Mucosa of descending colon (tissue), 3 donors: ENCODE measurements around the gene UTP25. TPM values are rescaled to one million over a fixed set of nuclear protein-coding genes. Genes with fewer than 3 reads are reported as not detected.
"Not testable (repeated sequence)": the region's sequence is repeated elsewhere in the genome, so short reads cannot be mapped to it uniquely, and the experiment has no call there.

Experiments used
- ATAC-seq: fragments of 200-7000 bp; cut with Tn5 transposase; one replicate; pipeline ENCODE4 v1.9.1; 2020; ENCODE audit warnings: mild to moderate bottlenecking, moderate library complexity
- DNase-seq, 3 donors: peaks; one replicate each; pipeline ENCODE4 v3.0.0-alpha.2; 2020
- H3K36me3 ChIP-seq: fragments of 200-600 bp; one replicate; pipeline ENCODE4 v1.8.0; 2021; ENCODE audit warnings: low read depth, mild to moderate bottlenecking
- H3K4me1 ChIP-seq: fragments of 200-600 bp; one replicate; pipeline ENCODE4 v1.8.0; 2021; ENCODE audit warnings: low read depth, mild to moderate bottlenecking
- H3K4me3 ChIP-seq: fragments of 200-600 bp; one replicate; pipeline ENCODE4 v1.8.0; 2021; ENCODE audit warnings: mild to moderate bottlenecking
- H3K9me3 ChIP-seq: fragments of 200-600 bp; one replicate; pipeline ENCODE4 v1.8.0; 2021; ENCODE audit warnings: mild to moderate bottlenecking
- intact Hi-C, 2 donors: fragments of 100-400 bp; cut with DNase I in 1 of 2; cut with micrococcal nuclease in 1 of 2; formaldehyde crosslinking; loops; one replicate each; pipeline versions ENCODE4 v1.11.0 to v1.11.1; 2022; cut with DNase I, micrococcal nuclease
- total RNA-seq, 3 donors: library from RNA; stranded (reverse); fragmentation: NEBNext Ultra II Directional in 2 of 3; extraction: Animal tissue kit (Norgen Biotek cat#: 25700) in 2 of 3; gene quantifications; one replicate each; pipeline versions ENCODE4 v1.2.1 to v1.2.4, GENCODE V29; 2021 to 2023
- TF ChIP-seq, protein P1 (sequence below): fragments of 200-600 bp; IDR thresholded peaks from one replicate; pipeline ENCODE4 v1.8.0; 2022; ENCODE audit warnings: antibody characterized with exemption, mild to moderate bottlenecking
- donor health status: DM: no; HTN: no; CAD: no; lungs with moderate emphysema.
- donor health status: DM: no; HTN: no; CAD: no.
- donor health status: DM: no; HTN: yes; CAD: no.

UTP25 gene
- total RNA-seq, 3 donors from 2014 or later = 5.4 to 8.8 (median 6.7) TPM

DNA sequence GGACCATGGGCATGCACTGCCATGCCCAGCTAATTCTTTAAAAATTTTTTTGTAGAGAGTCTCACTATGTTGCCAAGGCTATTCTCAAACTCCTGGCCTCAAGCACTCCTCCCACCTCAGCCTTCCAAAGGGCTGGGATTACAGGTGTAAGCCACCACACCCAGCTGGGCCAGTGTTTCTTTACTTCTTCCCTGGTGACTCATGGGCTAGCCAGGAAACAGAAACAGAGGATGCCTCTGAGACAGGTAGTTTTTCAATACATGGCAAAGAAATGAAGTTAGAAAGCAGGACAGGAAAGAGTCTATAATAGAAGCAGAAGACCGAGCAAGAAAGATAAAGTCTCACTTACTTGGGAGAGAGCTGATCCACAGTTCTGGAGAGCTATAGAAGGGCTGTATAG, 35.9 kb upstream of the UTP25 start:
- intact Hi-C loops = no loop called here
- no peaks in the 10 kb centered on the region for H3K36me3 ChIP-seq
- H3K9me3 ChIP-seq = no peaks in the 10 kb centered on the region
- TF ChIP-seq, protein P1, sequence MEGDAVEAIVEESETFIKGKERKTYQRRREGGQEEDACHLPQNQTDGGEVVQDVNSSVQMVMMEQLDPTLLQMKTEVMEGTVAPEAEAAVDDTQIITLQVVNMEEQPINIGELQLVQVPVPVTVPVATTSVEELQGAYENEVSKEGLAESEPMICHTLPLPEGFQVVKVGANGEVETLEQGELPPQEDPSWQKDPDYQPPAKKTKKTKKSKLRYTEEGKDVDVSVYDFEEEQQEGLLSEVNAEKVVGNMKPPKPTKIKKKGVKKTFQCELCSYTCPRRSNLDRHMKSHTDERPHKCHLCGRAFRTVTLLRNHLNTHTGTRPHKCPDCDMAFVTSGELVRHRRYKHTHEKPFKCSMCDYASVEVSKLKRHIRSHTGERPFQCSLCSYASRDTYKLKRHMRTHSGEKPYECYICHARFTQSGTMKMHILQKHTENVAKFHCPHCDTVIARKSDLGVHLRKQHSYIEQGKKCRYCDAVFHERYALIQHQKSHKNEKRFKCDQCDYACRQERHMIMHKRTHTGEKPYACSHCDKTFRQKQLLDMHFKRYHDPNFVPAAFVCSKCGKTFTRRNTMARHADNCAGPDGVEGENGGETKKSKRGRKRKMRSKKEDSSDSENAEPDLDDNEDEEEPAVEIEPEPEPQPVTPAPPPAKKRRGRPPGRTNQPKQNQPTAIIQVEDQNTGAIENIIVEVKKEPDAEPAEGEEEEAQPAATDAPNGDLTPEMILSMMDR = no peak
- peaks cover 28% of the 10 kb centered on the region for H3K4me1 ChIP-seq
- ATAC-seq (peak; percentile 82), DNase-seq (peak; percentile 57 to 67 (median 61))
- no peak overlapping the region for H3K4me3 ChIP-seq

GRCh38 chr1:209793711-209794110, 34.1 kb upstream of the UTP25 start:
- intact Hi-C loops, H3K4me3 ChIP-seq, H3K36me3 ChIP-seq, DNase-seq, ATAC-seq, H3K9me3 ChIP-seq: not testable (repeated sequence)
- peaks cover 23% of the 10 kb centered on the region for H3K4me1 ChIP-seq

- DNase-seq = no peak
- TF ChIP-seq, protein P1 = no peak
- intact Hi-C loops = no loop called here
- no peak for ATAC-seq
- H3K36me3 ChIP-seq = no peaks in the 10 kb centered on the region
- no peak overlapping the region for H3K4me3 ChIP-seq
- H3K9me3 ChIP-seq = no peaks in the 10 kb centered on the region
- H3K4me1 ChIP-seq = no peaks in the 10 kb centered on the region
These were observed 29.7 kb upstream of the UTP25 start for GRCh38 chr1:209797978-209798639.

DNA sequence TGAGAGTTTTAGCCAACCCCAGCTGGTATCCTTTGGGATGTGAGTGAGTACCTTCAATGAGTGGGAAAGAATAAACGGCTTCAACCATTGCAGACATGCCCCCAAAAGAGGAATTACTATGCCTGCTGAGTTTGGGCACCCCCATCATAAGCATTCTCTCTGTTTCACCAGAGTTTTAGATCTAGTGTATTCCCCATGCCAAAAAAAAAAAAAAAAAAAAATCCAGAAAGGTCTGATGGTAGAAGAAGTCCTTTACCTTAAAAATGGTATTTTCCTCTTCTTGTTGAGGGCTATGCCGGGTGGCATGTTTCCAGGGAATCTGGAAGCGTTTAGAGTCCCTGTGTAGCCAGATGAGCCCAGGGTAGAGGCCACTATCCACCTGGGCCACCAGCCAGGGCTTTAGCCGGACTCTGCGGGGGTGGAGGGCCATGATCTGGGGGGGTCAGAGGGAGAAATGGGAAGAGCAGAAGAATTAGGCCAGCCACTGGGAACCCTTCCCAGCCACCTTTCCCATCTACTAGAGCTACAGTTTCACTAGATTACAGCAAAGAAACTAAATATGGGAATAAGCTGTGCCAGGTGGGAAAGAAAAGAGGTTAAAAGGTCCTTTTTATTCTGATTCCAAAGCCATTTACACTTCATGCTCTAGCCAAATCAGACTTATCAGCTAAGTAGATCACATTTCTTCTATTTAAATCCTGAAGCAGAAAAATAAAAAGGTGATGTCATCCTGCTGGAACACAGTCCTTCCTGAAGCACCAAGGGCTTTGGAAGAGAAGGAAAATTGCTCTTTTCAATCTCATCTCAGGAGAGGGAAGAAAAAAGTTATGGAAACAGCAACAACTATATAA, 26.6 kb upstream of the UTP25 start:
- Histone ChIP-seq H3K9me3 (no peaks in the 10 kb centered on the region), H3K36me3 (no peaks in the 10 kb centered on the region), H3K4me3 (no peak overlapping the region), H3K4me1 (no peaks in the 10 kb centered on the region)
- DNase-seq (no peak), ATAC-seq (no peak)
- TF ChIP-seq, protein P1 = no peak
- intact Hi-C loops = no loop called here

- DNase-seq = peak in 1 of 3 donors; percentile 23
- H3K36me3 ChIP-seq = no peaks in the 10 kb centered on the region
- intact Hi-C loops = no loop called here
- H3K9me3 ChIP-seq = no peaks in the 10 kb centered on the region
- ATAC-seq = peak; percentile 4
- TF ChIP-seq, protein P1 = no peak
- H3K4me1 ChIP-seq = no peaks in the 10 kb centered on the region
- no peak overlapping the region for H3K4me3 ChIP-seq
These were observed 25.5 kb upstream of the UTP25 start for GRCh38 chr1:209802117-209802779.

DNA sequence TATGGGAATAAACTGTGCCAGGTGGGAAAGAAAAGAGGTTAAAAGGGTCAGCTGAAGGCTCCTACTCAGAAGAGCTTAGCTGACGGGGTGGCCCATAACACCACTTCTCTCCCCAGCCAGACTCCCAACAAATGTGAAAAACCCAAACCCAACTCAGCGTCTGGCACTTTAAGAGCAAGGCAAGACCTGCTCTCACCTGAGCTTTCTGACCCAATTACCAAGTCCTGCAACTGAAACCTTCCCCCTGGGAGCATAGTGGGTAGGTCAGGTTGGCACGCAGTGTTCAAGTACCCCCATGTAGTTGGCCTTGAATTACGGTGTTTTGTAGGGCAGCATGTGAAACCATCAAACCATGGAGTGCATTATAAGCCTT, 25.0 kb upstream of the UTP25 start:
- no peaks in the 10 kb centered on the region for H3K36me3 ChIP-seq
- TF ChIP-seq, protein P1 = no peak
- no peaks in the 10 kb centered on the region for H3K4me1 ChIP-seq
- H3K4me3 ChIP-seq = no peak overlapping the region
- no peaks in the 10 kb centered on the region for H3K9me3 ChIP-seq
- intact Hi-C loops = no loop called here
- DNase-seq (no peak), ATAC-seq (no peak)
